HG03175 (cell line): Measurements from ENCODE around the gene GPATCH2L.

Experiments used
- ATAC-seq: cut with Tn5 transposase; IDR thresholded peaks from one replicate; pipeline ENCODE4 v1.9.1; 2021; ENCODE audit warnings: mild to moderate bottlenecking, moderate library complexity; ENCODE audit not compliant: unreplicated experiment

The GPATCH2L gene

DNA sequence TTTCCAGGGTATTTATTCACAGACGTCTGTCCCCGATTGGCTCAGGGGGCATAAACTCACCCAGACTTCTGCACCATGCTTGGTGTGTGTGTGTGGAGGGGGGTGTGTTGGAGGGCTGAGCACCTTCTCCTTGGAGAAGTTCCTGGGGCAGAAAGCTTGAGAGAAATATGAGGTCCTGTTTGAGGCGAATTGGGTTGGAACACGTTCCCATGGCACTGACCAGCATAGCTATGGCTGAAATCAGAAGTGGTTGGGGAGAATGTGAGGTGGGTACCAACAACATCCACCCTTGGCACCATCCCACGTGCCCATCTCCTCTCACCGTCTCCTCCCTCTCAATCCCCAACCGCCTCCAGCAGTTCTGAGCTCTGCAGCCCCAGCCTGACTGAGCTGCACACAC lies 16.0 kb upstream of the GPATCH2L start:
- ATAC-seq: no peak

DNA sequence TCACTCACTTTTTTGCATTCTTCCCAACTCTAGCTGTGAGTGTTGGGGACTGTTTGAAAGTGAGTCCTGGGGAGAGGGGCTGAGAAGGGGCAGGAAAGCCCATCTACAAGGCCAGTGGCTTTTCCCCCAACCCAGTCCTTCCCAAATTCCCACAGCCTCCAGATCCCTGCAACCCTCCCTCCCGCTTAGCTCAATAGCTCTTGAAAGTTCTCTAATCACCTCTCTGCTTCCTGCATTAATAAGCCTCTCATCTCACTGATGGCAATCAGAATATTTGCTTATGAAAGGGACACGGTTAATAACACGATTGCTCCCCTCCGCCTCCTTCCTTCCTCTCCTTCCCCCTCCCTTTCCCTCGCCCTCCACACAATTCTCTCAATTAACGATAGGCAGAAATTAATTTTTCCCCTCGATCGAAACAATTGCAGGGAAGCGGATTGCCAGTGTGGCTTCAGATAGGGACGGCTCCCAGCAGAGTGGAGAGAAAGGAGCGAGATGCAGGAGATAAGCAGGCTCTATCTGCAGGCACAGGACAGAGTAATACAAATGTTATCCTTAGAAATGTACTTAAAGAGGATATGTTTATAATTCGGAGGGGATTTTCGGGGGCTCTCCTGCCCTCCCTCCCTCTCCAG lies 15.1 kb upstream of the GPATCH2L start:
- no peak for ATAC-seq

DNA sequence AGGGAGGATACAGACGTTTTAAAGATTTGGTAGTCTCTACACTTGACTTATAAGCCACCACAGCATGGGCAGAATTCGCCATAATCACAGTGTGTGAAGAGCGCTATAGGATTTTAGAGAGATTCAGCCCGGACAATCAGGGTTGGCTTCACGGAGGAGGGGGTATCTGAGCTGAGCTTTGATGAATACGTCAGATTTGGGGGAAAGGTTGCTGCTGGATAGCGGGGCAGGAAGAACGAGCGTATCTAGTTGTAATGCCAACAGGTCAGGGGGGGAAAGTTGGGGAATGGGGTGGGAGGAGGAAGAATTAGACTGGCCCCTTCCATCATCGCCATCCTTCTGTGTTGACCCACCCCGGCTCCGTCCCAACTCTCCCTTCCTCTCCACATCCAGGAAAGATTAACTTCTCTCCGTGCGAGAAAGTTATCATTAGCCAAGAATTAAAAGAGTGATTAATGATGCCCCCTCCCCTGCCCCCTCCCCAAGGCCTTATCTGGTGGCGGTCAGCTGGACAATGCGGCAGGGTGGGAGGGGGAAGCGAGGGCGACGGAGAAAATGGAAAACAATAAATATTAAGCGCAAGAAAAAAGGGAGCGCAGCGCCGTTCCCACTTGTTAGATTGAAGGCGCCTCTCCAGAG lies 13.5 kb upstream of the GPATCH2L start:
- no peak for ATAC-seq

DNA sequence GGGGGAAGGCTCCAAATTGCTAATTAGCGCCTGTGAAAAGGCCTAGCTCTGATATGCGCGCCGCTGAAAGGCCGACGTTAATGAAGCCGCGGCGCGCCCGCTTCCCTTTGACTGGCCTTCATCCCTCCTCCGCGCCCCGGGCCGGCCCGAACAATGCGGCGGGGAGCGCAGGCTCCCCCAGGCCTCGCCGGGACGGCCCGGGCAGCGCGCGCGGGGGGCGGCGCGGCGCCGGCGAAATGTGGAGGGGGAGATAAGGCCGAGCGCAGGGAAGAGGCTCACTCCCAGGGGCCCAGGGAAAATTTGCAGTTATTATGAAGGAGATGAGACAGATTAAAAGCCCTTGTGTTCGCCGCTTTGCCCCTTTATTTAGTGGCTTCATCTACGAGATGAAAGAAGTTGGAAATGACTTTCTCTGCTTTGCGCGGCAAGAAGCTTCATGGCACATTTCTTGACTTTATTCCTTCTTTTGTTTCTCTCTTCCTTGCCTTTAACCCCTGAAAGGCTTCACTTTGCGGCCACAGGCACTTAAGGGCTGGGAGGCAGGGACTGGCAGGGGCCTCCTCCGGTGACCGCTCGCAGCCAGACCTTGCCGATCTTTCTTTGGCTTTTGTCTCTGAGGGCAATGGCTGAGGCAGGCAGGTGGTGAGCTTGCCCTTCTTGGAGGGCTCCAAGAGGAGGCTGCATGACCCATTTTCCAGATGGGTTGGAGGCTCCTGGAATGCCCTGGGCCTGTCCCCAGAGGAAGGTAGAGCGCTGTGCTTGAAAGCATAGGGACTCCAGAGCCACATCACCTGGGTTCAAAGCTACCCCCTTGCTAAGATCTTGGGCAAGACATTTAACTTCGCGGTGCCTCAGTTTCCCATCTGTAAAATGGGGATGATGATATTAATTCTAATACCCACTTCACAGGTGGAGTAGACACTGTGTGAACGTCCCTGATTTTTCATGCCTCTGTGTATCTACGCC lies 12.7 kb upstream of the GPATCH2L start:
- ATAC-seq: no peak

DNA sequence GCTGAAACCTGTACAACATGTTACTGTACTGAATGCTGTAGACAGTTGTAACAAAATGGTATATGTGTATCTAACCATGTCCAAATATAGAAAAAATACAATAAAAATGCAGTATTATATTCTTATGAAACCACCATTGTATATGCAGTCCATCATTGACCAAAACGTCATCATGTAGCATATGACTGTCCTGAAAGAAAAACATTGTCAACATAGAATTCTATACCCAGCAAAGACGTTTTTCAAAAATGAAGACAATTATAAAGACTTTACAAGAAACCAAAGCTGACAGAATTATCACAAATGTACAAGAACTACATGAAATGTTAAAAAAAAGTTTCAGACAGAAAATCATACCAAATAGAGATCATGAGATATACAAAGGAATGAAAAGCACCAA lies 8.1 kb upstream of the GPATCH2L start:
- no peak for ATAC-seq

DNA sequence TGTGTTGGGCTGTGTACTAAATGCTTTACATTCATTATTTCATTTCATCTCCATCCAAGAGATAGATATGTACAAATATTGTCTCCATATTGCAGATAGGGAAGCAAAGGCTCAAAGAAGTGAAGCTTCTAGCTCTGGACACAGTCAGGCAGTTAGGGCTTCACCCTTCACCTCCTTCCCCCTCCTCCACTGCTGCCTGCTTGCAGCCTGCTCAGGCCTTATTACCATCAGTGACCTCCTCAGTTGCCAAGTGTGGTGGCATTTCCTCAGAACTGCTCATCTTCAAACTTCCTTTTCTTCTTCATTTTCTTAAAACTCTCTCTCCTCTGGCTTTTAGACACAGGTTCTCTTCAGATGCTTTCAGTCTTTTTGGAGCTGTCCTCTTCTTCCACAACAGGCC lies 4.7 kb upstream of the GPATCH2L start:
- ATAC-seq: no peak

DNA sequence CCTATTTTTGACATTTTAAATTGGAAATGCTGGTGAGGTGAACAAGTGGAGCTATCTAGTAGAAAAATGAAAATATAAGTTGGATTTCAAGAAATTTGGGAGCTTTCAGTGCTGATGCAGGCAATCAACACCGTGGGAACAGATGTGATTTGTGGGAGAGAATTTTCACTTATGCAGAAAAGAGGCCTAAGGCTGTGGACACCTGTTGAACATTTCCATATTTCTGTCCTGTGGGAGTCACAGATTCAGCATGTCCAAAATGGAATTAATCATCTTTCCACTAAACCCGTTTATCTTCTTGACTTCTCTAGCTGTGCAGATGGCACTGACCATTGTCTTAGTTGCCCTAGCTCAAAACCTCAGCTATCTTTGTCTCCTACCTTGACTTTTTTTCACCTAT lies 2.5 kb upstream of the GPATCH2L start:
- ATAC-seq: no peak

DNA sequence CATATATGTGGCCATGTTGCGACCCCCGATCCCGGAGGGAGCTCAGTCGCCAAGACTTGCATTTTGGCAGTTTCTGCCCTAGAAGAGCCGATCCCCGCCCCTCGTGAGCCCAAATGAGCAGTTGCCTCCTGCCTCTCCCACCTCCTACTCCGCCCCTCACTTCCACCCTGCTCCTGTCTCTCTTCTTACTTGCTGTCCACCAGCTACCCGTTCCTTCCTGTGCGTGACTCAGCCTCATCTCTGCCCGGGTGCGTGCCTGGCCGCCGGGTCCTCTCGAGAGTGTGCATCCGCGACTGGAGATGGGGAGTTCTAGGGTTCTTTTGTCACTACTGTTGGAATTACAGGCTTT lies 585 bp downstream of the GPATCH2L start:
- peak; percentile 75 for ATAC-seq

DNA sequence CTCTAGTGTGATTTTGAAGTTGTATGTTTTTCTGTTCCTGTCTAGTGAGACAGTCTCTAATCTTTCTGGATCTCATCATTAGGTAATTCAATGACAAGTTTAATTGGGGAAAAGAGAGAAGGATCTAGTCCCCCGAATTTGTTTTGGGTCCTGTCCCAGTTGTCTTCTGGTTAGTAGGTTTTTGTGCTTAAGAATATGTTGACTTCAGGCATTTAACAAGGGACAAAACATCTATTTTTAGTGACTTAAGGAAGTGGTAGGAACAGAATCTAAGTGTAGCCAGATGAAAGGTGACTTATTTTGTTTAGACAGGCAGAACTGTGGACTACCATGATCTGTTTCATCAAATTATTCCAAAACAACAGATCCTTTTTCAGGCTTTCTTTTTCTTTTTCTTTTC lies 2.2 kb downstream of the GPATCH2L start:
- no peak for ATAC-seq

DNA sequence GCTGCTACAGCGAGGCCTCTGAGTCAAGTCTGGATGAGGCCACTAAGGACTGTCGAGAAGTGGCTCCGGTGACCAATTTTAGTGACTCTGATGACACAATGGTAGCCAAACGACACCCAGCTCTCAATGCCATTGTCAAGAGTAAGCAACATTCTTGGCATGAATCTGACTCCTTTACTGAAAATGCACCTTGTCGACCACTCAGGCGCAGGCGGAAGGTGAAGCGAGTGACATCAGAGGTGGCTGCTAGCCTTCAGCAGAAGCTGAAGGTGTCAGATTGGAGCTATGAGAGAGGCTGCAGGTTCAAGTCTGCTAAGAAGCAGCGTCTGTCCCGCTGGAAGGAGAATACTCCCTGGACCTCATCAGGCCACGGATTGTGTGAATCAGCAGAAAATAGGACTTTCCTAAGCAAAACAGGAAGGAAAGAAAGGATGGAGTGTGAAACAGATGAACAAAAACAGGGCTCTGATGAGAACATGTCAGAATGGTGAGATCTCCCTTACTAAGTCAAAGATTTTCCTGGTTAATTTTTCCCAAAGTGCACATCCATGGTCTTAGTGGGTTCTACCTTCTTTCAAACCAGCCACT lies 2.9 kb downstream of the GPATCH2L start:
- no peak for ATAC-seq

DNA sequence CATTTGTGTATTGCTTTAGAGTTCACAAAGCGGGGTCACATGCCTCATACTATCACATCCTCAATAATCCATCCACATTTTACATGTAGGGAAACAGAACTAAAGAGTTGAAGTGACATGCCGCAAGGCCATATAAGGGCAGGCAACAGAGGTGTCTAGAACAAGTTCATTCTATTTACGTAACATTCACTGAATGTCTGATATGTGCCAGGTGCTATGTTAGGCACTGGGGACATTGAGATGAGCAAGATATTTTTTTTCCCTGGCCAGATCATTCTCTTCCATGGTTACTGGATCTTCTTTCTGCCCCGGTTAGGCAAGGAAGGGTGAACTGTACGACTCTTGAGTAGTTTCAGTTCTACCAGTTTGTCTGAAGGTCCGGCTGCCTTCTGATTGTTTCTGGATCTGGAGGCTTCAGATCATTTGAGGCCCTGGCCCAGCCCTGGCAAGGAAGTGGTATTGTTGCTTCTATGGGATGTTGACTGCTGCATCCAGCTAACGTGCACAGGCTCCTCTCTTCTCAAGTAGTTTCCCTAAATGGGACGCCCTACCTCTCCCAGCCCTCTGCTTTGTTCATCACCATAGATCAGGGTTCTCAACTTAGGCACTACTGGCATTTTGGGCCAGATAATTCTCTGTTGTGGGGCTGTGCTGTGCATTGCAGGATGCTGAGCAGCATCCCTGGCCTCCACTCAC lies 12.1 kb downstream of the GPATCH2L start:
- no peak for ATAC-seq

DNA sequence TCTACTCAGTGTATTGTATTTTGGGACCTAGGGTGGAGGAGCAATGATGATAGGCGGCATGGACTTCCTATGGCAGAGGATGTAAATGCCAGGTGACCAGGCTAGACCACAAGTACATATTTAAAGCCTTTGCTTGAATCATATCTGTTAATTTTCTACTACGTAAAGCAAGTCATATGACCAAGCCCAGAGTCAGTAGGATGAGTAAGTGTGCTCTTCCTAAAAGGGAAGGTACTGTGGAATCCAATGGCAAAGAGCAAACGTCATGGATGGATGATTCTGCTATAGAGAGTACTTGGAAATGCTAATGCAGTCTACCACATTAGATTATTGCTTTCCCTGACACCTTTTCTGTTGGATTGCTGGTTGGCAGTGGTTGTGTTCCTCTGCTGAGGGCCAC lies 16.8 kb downstream of the GPATCH2L start:
- no peak for ATAC-seq

DNA sequence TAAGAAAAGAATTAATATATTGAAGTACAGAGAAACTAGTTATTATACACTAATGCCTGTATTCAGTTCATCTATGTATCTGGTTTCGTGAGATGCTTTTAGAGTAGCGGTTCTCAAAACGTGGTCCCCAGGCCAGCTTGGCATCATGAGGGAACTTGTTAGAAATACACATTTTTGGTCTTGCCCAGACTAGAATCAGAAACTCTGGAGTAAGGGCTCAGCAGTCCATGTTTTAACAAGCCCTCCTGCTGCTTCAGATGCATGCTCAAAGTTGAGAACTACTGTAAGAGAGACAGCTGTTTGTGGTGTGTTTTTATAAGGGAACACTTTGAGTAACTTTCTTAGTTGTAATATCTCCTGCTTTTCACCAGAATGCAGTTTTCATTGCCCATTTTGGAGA lies 18.1 kb downstream of the GPATCH2L start:
- ATAC-seq: no peak

DNA sequence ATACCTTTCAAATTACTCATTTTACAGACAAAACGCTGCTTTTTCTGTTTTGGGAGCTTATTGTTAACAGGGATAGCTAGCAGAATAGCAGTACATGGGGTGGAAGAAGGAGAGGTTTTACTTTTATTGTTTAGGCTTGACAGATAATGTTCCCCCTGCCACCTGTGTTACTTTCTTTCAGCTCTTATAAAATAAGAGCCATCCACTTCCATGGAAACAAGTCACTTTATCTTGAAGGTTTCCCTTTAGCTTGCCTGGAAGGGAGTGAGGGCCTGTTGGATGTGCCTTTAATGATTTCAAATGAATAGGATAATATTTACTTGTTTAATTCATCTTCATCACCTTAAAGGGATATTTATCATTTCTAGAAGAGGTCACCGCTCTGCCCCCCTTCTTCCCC lies 23.3 kb downstream of the GPATCH2L start:
- ATAC-seq: no peak

DNA sequence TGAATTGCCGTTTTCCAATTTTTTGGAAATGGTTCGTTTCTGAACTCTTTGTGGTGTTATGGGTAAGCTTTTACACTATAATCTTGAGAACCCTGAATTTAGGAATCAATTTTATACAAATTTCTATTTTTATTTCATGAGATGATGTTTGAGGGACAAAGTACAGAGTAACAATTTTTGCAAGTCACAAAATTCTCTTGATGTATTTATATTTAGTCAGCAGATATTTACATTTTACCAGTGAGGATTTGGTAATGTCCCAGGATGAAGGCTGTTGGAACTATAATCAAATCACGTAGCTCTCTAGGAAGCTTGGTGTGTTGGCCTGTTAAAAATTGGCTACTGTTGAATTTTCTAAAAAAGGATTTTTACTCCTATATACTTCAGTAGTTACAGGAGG lies 24.2 kb downstream of the GPATCH2L start:
- no peak for ATAC-seq

DNA sequence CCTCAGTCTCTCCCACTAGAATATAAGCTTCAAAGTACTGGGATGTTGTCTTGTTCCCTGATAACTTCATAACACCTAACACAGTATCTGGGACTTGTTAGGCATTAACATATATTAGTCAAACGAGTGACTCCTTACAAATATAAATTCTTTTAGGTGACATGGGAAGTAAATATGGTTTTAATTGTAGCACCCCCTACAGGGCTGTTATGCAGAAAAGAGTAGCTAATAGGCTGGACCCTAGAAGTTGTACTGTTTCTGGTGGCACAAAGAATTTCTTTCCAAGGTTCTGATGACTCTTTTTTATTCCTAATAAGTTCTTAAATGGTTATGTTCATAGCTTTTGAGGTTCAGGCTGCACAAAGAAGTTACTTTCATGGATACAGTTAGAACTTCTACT lies 29.8 kb downstream of the GPATCH2L start:
- ATAC-seq: no peak

DNA sequence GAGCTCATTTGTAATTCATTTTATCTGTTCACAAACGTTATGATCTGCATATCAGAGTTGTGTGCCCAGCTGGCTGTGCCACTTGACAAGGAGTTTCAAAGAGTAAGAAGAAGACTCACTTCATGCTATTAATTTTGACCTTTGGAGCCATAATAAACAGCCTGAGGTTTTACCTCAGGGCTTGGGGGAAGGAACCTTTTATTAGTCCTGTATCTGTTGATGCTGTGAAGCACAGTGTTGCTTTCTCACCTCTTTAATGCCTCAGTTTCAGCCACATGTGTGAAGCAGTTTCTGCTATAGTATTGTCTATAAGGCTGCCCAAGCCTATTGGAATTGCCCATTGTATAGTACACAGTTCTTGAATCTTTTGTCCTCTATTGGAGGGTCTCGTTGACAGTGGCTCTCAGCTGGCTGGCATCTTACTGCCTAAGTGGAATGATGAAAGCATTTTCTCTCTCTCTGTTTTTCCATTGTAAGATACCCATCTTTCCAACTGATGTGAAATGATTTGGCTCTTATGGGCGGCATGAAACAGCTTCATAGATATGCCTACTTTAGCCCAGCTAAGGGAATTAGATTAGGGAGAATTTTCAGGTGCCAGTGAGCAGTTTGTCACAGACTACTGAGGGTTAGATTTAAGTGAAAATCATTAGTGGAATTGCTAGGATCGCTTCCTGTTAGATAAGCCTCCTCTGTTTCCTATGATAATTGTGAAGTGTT lies 34.7 kb downstream of the GPATCH2L start:
- peak; percentile 80 for ATAC-seq

DNA sequence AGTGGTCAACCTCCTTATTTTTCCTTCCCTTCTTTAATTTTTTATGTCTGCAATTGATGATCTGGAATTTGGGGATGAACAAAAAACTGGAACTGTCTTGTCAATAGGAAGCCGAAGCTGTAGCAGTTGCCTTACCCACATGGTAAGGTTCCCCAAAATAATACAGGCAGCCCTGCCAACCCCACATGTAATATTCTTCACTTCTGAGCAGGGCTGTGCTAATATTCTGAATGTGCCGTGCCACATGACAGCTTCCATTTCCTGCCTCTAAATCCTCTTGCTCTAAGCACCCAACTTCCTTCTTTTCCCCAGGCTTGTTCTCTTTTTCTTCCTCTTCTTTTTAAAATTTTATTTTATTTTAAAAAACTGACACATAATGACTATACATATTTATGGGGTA lies 39.6 kb downstream of the GPATCH2L start:
- no peak for ATAC-seq

DNA sequence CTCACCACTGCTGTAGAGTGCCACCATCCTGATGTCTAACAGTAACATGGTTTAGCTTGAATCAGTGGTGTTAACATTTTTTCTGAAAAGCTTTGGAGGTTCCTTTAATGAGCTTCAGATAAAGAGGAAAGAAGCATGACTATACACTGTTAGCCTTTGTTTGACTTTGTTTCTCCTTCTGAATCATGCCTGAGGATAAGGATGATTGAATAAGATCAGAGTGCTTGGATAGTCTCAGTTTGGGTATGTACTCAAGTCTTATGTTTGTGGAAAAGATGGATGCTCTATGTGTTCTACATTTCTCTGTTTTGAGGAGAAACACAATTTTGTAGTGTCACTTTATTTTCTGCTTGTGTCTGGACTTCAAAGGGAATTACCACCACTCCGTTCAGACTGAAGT lies 42.0 kb downstream of the GPATCH2L start:
- no peak for ATAC-seq

DNA sequence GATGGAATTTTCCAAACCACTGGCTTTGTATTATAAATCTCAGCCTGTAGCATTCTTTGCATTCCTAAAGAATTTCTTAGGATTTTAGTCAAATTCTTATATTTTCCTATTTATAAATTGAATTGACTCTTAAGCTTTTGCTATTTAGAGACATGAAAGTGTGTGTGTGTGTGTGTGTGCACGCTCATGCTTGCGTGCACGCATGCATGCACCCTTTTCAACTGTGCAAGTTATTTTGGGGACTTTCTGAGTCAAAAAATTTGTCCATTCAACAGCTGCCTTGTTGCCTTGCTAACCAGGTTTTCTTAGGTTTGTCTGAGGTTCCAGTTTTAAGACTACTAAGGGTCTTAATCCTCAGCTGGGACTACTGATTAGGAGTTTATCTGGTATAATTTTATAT lies 42.6 kb downstream of the GPATCH2L start:
- ATAC-seq: no peak
